GM12878 (cell line): Measurements from ENCODE around the gene CCL14. TPM values are rescaled to one million over a fixed set of nuclear protein-coding genes. Genes with fewer than 3 reads are reported as not detected.

Experiments
- ASH2L ChIP-seq: fragments of 300-600, 200-600 bp; sonication (generic); IDR thresholded peaks from 2 replicates; pipeline ENCODE4 v1.6.1; 2017; ENCODE audit warnings: low read depth, mild to moderate bottlenecking, borderline replicate concordance
- BACH1 ChIP-seq: fragments of 450-650 bp; IDR thresholded peaks from 2 replicates; pipeline ENCODE4 v1.6.1; 2017; ENCODE audit warnings: mild to moderate bottlenecking, borderline replicate concordance
- BCL3 ChIP-seq: IDR thresholded peaks from 2 replicates; pipeline ENCODE4 v1.6.1; 2011; ENCODE audit warnings: borderline replicate concordance, low read depth, mild to moderate bottlenecking, moderate library complexity, low read length; ENCODE audit not compliant: insufficient read depth, poor library complexity, severe bottlenecking
- CBX3 ChIP-seq: fragments of 200-600 bp; sonication (generic); IDR thresholded peaks from 2 replicates; pipeline ENCODE4 v1.6.1; 2016; ENCODE audit warnings: low read depth, borderline replicate concordance
- CREM ChIP-seq: IDR thresholded peaks from 2 replicates; pipeline ENCODE4 v1.6.1; 2014; ENCODE audit warnings: antibody characterized with exemption, low read depth
- IKZF2 ChIP-seq, 2 experiments: fragments of 450-650 bp; IDR thresholded peaks; 2 replicates each; pipeline ENCODE4 v1.6.1; 2017; ENCODE audit warnings: mild to moderate bottlenecking in 2 of 2, moderate library complexity in 2 of 2
- IRF3 ChIP-seq: fragments of 450-650 bp; IDR thresholded peaks from 2 replicates; pipeline ENCODE4 v1.6.1; 2014; ENCODE audit warnings: mild to moderate bottlenecking
- IRF4 ChIP-seq: IDR thresholded peaks from 2 replicates; pipeline ENCODE4 v1.6.1; 2011; ENCODE audit warnings: low read depth, low read length
- JUND ChIP-seq: IDR thresholded peaks from 2 replicates; pipeline ENCODE4 v1.6.1; 2012; ENCODE audit warnings: low read depth, mild to moderate bottlenecking, low read length, improper control_type of control experiment, moderate library complexity
- NFXL1 ChIP-seq: fragments of 450-650 bp; IDR thresholded peaks from 2 replicates; pipeline ENCODE4 v1.6.1; 2017; ENCODE audit warnings: antibody characterized with exemption, mild to moderate bottlenecking, borderline replicate concordance
- NKRF ChIP-seq: fragments of 450-650 bp; conservative IDR thresholded peaks from 2 replicates; pipeline ENCODE4 v1.6.1; 2017; ENCODE audit warnings: mild to moderate bottlenecking, moderate library complexity
- NR2C1 ChIP-seq: fragments of 450-650 bp; IDR thresholded peaks from 2 replicates; pipeline ENCODE4 v1.6.1; 2017; ENCODE audit warnings: antibody characterized with exemption, mild to moderate bottlenecking, moderate library complexity
- NR2C2 ChIP-seq: IDR thresholded peaks from 2 replicates; pipeline ENCODE4 v1.6.1; 2011; ENCODE audit warnings: borderline replicate concordance, low read depth; ENCODE audit not compliant: control insufficient read depth, insufficient read length
- POLR2AphosphoS5 ChIP-seq: IDR thresholded peaks from 2 replicates; pipeline ENCODE4 v1.6.1; 2011; ENCODE audit warnings: mild to moderate bottlenecking, low read length, inconsistent platforms
- PRDM15 ChIP-seq: fragments of 450-650 bp; formaldehyde crosslinking; IDR thresholded peaks from 2 replicates; pipeline ENCODE4 v1.4.0; 2020; ENCODE audit warnings: mild to moderate bottlenecking, moderate library complexity
- SIN3A ChIP-seq: IDR thresholded peaks from 2 replicates; pipeline ENCODE4 v1.6.1; 2012; ENCODE audit warnings: low read depth, low read length, improper control_type of control experiment
- SREBF1 ChIP-seq: IDR thresholded peaks from 2 replicates; pipeline ENCODE4 v1.6.1; 2012; ENCODE audit warnings: mild to moderate bottlenecking, low read length
- SREBF2 ChIP-seq: IDR thresholded peaks from 2 replicates; pipeline ENCODE4 v1.6.1; 2012; ENCODE audit warnings: mild to moderate bottlenecking, low read length
- ZBTB4 ChIP-seq: fragments of 450-650 bp; formaldehyde crosslinking; IDR thresholded peaks from 2 replicates; pipeline ENCODE4 v1.4.0; 2022; ENCODE audit warnings: mild to moderate bottlenecking, moderate library complexity
- polyA plus RNA-seq, 11 experiments: library from polyadenylated mRNA; depleted of rRNA in 4 of 11; unstranded in 6 of 11; stranded (reverse) in 5 of 11; fragments of >200 nt; fragmentation: Nextera tagmentation in 4 of 11; fragmentation: Illumina TruSeq in 1 of 11; extraction: Ambion mirVana in 4 of 11; extraction: Trizol in 1 of 11; gene quantifications; 1 replicate in 1 of 11; 2 replicates in 10 of 11; pipeline versions ENCODE4 v1.2.1 to v1.2.3, GENCODE V29; 2011 to 2016; ENCODE audit warnings: inconsistent platforms in 2 of 11, missing spikeins in 2 of 11, low read depth in 1 of 11
- total RNA-seq, 4 experiments: library from RNA; depleted of rRNA in 3 of 4; stranded (reverse); fragments of >200 nt in 3 of 4; fragmentation: Illumina TruSeq in 1 of 4; extraction: Trizol in 1 of 4; gene quantifications; 2 replicates each; pipeline versions ENCODE4 v1.2.1 to v1.2.3, GENCODE V29; 2013 to 2021

CCL14 gene
- total and polyA plus RNA-seq, 10 of the 15 experiments (the other 5 are each of a cell fraction or from before 2014, with no cell fraction given) = not detected

GRCh38 chr17:36002631-36003030 lies 16.1 kb upstream of the CCL14 start (continued):
- TF ChIP-seq NKRF = no peak
- TF ChIP-seq IRF3 = no peak
- TF ChIP-seq IKZF2 (IDR thresholded peaks at IDR 0.05) = peak; percentile 74 to 81
- TF ChIP-seq CBX3 = no peak
- TF ChIP-seq NFXL1 = no peak
- no peak for TF ChIP-seq BACH1
- TF ChIP-seq ASH2L = no peak
- no peak for TF ChIP-seq NR2C2
- TF ChIP-seq JUND = no peak
- peak; percentile 87 for TF ChIP-seq IRF4
- TF ChIP-seq SIN3A = no peak
- no peak for TF ChIP-seq POLR2AphosphoS5
- TF ChIP-seq PRDM15 (CRISPR knock-in tag) = no peak
- TF ChIP-seq BCL3 = peak; percentile 58
- TF ChIP-seq SREBF1 = no peak
- no peak for TF ChIP-seq ZBTB4 (CRISPR knock-in tag)
- TF ChIP-seq NR2C1 = no peak
- TF ChIP-seq SREBF2 = no peak
- TF ChIP-seq CREM = peak; percentile 77
